GM19239 (cell line): ENCODE measurements around the gene NR2F6.
A peak's percentile ranks its signal among the peaks of the same experiment; 100 is the strongest.
"Not testable (repeated sequence)": the region's sequence is repeated elsewhere in the genome, so short reads cannot be mapped to it uniquely, and the experiment has no call there.

ENCODE experiments used
- DNase-seq: peaks from one replicate; pipeline ENCODE4 v3.0.0; 2011; ENCODE audit warnings: low spot score; ENCODE audit not compliant: insufficient read length
- FAIRE-seq: peaks from 2 replicates; lab custom pipeline; 2011; peaks lifted over from hg19 to GRCh38; lab: Jason Lieb, UNC

The NR2F6 gene

DNA sequence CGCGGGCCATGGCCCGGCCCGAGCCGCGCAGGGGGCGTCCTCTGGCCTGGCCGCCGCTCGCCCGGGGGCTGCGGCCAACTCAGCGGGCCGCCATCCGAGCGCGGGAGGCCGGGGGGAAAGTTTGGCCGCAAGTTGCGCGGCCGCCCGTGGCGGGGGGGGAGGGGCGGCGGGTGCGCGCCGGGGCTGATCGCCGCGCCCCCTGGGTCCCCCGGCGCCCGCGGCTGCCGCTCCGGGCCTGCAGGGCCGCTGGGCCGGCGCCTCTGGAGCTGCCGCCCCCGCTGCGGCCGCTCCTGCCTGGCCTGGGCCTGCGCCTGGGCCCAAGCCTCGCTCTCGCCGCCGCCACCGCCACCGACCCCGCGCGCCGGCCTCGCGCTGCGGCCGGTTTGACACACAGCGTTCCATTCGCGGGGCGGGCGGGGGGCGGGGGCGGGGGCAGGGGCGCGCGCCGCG lies at the start of gene NR2F6:
NR2F6 (minus strand) TSS at position 385 of the 450 bp plus-strand sequence. CDS start 699 bp downstream, outside the sequence.
- FAIRE-seq (no peak), DNase-seq (peak; percentile 93)

- no peak for FAIRE-seq
- DNase-seq = peak; percentile 44
These were observed 48.6 kb upstream of the NR2F6 start for GRCh38 chr19:17294051-17294891.

- DNase-seq (no peak), FAIRE-seq (no peak)
These were observed 47.9 kb upstream of the NR2F6 start for GRCh38 chr19:17293605-17294004.

GRCh38 chr19:17292301-17293074 lies 46.8 kb upstream of the NR2F6 start:
- DNase-seq (peak; percentile 97), FAIRE-seq (peak; percentile 95)

DNA sequence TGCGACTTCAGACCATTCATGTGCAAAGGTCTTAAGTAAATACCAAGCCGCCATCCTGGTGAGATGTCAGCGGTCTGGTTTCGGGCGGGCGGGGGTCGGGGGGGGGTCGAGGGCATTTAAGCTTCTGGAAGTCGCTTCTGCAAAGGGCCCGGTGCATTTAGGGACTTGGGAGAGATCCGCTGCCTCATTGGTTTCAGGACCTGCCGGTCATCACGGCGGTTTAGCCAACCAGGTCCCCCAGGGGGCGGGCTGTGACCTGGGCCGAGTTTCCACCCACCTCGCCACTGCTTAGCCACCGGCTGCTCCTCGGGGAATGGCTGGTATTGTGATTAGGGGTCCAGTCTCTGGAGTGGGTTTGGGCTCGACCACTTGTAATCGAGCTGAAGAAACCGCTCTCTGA lies 43.8 kb upstream of the NR2F6 start:
- no peak for DNase-seq
- FAIRE-seq = peak; percentile 78

DNA sequence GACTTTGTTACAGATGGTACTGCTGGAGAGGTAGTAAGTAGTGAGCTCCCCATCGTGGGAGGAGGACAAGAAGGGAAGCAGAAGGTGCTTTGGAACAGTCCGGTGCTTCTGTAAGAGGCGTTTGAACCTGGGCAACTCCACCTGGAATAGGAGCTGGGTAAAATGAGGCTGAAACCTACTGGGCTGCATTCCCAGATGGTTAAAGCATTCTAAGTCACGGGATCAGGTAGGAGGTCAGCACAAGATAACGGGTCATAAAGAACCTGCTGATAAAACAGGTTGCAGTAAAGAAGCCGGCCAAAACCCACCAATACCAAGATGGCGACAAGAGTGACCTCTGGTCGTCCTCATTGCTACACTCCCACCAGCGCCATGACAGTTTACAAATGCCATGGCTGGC lies 41.0 kb upstream of the NR2F6 start:
- no peak for FAIRE-seq

DNA sequence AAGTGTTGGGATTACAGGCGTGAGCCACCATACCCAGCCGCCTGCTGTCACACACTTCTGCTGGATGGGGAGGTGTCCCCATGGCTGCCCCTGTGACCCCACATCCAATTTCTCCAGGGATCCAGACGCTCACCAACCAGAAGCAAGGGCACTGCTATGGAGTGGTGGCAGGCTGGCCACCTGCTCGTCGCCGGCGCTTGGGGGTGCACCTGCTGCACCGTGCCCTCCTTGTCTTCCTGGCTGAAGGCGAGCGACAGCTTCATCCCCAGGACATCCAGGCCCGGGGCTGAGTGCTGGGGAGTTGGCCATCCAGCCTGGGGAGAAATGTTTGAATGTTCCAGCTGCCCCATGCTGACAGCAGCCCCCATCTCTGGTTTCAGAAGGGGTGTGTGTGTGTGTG lies 40.5 kb upstream of the NR2F6 start:
- FAIRE-seq = no peak

More for the DNA sequence above, 41.0 kb upstream of the NR2F6 start:
- no peak for DNase-seq

GRCh38 chr19:17285415-17286135 lies 39.9 kb upstream of the NR2F6 start:
- FAIRE-seq (no peak), DNase-seq (no peak)

More for the DNA sequence above, 40.5 kb upstream of the NR2F6 start:
- DNase-seq = no peak

- no peak for DNase-seq
- no peak for FAIRE-seq
These were observed 37.8 kb upstream of the NR2F6 start for GRCh38 chr19:17283504-17283996.

DNA sequence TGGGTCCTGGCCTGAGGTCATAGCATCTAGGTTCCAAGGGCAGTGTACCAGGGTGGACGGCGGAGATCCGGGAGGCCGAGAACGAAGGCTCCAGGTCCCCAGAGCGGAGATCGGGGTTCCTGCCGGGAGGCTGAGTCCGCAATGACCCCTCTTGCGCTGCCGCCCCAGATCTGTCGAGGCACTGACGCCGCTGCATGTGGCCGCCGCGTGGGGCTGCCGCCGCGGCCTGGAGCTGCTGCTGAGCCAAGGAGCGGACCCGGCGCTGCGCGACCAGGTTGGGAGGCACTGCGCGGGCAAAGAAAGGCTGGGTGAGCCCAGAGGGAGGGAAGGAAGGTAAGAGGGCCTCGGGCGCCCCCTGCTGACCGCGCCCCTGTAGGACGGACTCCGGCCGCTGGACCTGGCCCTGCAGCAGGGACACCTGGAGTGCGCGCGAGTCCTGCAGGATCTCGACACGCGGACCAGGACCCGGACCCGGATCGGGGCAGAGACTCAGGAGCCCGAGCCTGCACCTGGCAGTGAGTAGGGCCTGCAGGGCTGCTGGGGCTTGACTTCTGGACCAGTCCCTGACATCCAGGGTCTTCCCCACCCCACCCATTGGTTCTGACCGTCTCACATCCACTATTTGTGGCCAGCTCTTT lies 36.9 kb upstream of the NR2F6 start:
- DNase-seq (peak; percentile 88), FAIRE-seq (peak; percentile 92)

- FAIRE-seq (peak; percentile 89), DNase-seq (no peak)
These were observed 35.9 kb upstream of the NR2F6 start, which contains the start of gene ANKLE1 for GRCh38 chr19:17281391-17282304. Gene ANKLE1, plus strand, starts transcription at chr19:17281901. Its CDS starts 20 bp downstream, at chr19:17281921.

DNA sequence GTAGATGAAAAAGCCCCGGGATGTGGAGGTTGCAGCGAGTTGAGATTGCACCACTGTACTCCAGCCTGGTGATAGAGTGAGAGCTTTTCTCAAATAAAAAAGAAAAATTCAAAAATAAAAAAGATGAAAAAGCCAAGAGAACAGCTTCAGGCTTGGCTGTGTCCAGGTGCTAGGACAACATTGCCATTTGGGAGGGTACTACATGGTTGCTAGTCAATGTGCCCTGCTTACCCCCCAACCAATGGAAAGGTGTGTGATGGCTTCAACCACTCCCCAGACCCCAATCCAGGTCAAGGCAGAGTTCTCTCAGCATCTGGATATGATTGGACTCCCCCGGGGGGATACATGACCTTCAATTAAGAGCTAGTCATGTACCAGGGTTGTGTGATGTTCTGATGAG lies 33.7 kb upstream of the NR2F6 start:
- FAIRE-seq (no peak), DNase-seq (no peak)

DNA sequence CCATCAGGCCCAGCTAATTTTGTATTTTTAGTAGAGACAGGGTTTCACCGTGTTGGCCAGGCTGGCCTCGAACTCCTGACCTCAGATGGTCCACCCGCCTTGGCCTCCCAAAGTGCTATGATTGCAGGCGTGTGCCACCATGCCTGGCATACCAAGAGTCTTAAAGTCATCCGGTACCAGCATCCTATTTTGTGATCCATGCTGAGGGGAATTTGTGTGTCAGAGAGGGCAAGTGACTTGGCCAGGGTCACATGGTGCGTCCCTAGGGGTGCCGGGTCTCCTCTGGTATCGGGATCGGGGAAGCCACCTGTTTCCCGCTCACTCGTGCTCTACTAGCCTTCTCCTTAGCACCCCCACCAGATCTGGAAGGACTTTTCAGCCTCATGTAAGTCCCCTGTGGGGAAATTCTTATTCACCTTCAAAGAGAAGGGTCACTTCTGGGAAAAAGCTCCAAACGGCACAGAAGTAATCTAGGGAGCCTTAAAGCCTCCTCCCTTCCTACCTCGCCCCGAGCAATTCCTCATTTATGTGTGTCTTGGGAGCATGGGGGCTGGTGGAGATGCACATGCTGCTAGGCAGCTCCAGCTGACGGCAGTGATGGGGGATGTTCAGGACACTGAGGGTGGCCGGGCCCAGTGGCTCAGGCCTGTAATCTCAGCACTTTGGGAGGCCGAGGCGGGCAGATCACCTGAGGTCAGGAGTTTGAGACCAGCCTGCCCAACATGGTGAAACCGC lies 29.9 kb upstream of the NR2F6 start:
- DNase-seq = no peak
- no peak for FAIRE-seq

- FAIRE-seq, DNase-seq: not testable (repeated sequence)
These were observed 29.2 kb upstream of the NR2F6 start for GRCh38 chr19:17274892-17275291.

- no peak for DNase-seq
- FAIRE-seq = no peak
These were observed 23.0 kb upstream of the NR2F6 start for GRCh38 chr19:17268754-17269153.

DNA sequence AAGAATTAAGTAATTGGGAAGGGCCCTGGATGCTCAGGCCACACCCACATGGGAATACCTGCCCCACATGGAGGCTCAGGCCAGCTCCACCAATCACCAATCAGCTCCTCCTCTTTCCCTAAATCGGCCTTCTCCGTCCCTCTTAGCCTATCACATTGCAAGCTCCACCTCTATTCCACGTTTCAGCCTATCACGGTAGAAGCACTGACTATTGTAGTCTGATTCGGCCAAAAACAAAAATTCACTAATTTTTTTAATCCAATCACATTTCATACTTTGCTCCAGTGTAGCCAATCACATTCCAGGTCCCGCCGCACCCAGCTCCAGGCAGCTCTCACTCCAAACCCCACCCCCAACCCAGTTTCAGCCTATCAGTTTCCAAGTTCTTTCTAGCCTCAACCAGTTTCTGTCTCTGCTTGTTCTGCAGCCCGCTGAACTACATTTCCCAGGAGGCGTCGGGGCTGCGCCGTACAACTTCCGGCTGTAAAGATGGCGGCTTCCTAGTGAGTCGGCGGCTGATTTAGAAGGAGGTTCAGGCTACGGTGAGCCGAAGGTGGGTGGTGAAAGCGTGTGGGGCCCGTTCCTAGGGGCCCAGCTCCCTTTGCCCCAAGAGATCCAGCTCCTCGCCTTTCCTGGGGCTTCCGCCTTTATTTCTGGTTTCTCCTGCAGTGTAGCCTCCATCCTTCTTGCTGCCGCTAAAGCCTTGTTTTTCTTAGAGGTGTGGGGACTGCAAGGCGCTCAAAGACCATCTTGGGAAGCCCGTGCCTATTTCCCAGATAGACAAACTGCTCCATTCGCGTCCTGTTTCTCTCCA lies 21.5 kb upstream of the NR2F6 start, which contains the start of gene BABAM1:
BABAM1 (plus strand) TSS at position 469 of the 814 bp plus-strand sequence. CDS start 1,364 bp downstream, outside the sequence.
- DNase-seq = peak; percentile 97
- FAIRE-seq = peak; percentile 99

DNA sequence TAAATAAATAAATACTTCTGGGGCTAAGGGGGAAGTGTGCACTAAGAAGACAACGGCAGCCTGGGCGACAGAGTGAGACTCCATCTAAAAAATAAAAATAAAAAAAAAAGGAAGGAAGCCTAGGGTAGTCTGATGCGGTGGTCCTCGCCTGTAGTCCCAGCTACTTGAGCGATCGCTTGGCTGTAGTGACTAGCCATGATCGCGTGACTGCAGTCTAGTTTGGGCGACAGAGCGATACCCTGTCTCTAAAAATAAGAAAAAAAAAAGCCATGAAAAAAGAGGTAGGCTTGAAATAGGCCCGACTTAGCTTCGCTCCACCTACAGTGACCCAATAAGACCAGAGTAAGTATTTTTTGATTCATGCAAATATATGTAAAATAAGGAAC lies 20.9 kb upstream of the NR2F6 start:
- DNase-seq (no peak), FAIRE-seq (no peak)
